ENCODE measurements around the gene ANGPTL3.

DNA sequence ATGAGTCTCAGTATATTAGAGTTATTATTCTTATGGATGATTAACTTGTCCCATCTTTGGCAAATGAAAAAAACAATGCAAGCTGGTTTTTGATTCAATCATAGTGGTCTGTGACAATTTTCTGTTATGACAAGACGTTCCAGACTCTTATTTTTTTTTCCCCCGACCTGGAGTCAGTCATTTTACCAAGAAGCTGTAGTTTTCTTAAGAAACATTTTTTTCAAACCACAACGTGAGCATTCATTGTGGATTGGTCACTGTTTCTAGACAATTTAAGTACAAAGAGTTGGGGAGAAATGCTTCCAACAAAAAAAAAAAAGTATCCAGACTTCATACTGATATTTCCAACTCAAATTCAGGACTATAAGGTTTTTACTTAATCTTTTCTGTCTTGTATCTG, 8.0 kb upstream of the ANGPTL3 start:
- TF ChIP-seq, protein P1, sequence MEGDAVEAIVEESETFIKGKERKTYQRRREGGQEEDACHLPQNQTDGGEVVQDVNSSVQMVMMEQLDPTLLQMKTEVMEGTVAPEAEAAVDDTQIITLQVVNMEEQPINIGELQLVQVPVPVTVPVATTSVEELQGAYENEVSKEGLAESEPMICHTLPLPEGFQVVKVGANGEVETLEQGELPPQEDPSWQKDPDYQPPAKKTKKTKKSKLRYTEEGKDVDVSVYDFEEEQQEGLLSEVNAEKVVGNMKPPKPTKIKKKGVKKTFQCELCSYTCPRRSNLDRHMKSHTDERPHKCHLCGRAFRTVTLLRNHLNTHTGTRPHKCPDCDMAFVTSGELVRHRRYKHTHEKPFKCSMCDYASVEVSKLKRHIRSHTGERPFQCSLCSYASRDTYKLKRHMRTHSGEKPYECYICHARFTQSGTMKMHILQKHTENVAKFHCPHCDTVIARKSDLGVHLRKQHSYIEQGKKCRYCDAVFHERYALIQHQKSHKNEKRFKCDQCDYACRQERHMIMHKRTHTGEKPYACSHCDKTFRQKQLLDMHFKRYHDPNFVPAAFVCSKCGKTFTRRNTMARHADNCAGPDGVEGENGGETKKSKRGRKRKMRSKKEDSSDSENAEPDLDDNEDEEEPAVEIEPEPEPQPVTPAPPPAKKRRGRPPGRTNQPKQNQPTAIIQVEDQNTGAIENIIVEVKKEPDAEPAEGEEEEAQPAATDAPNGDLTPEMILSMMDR (tag by site-specific recombination; IDR thresholded peaks at IDR 0.05): no peak
- no peak for TF ChIP-seq ZNF561 (tag by site-specific recombination; IDR thresholded peaks at IDR 0.05; ENCODE audit: borderline replicate concordance)

Measured in HEK293 (cell line).